HepG2 (cell line): ENCODE results near the gene RAB35.

Source experiments
- CHD2 ChIP-seq: IDR thresholded peaks from 2 replicates; pipeline ENCODE4 v1.6.1; 2011; ENCODE audit warnings: low read depth, low read length, improper control_type of control experiment
- KMT2A ChIP-seq: sonication (generic); formaldehyde crosslinking; IDR thresholded peaks from 2 replicates; pipeline ENCODE4 v1.4.0; 2020; ENCODE audit warnings: missing genetic modification reagents
- MAFK ChIP-seq, 2 experiments: IDR thresholded peaks in 1 of 2; conservative IDR thresholded peaks in 1 of 2; 2 replicates each; pipeline ENCODE4 v1.6.1; 2011; ENCODE audit warnings: improper control_type of control experiment in 2 of 2, low read length in 2 of 2
- NCOA5 ChIP-seq: sonication (generic); formaldehyde crosslinking; IDR thresholded peaks from 2 replicates; pipeline ENCODE4 v1.4.0; 2020; ENCODE audit warnings: missing genetic modification reagents
- NFE2L1 ChIP-seq: sonication (generic); formaldehyde crosslinking; IDR thresholded peaks from 2 replicates; pipeline ENCODE4 v1.4.0; 2020; ENCODE audit warnings: missing genetic modification reagents, mild to moderate bottlenecking, borderline replicate concordance
- POLR2AphosphoS5 ChIP-seq: IDR thresholded peaks from 2 replicates; pipeline ENCODE4 v1.6.1; 2012; ENCODE audit warnings: low read depth, low read length
- ZNF274 ChIP-seq: sonication (generic); formaldehyde crosslinking; IDR thresholded peaks from 2 replicates; pipeline ENCODE4 v1.5.1; 2020; ENCODE audit warnings: mild to moderate bottlenecking, missing genetic modification reagents
- TF ChIP-seq, protein P1 (sequence below), 2 experiments: sonication (generic) in 1 of 2; formaldehyde crosslinking in 1 of 2; IDR thresholded peaks; 2 replicates each; pipeline versions ENCODE4 v1.5.1 to v1.6.1; 2011 to 2020; ENCODE audit warnings: borderline replicate concordance in 1 of 2, low read depth in 1 of 2, low read length in 1 of 2, mild to moderate bottlenecking in 1 of 2, missing genetic modification reagents in 1 of 2, moderate library complexity in 1 of 2
- TF ChIP-seq, protein P2 (sequence below): sonication (generic); formaldehyde crosslinking; IDR thresholded peaks from 2 replicates; pipeline ENCODE4 v1.5.0; 2020; ENCODE audit warnings: mild to moderate bottlenecking, missing genetic modification reagents, moderate library complexity
- TF ChIP-seq, protein P3 (sequence below): IDR thresholded peaks from 2 replicates; pipeline ENCODE4 v1.6.1; 2012; ENCODE audit warnings: inconsistent platforms
- TF ChIP-seq, protein P4 (sequence below): sonication (generic); formaldehyde crosslinking; IDR thresholded peaks from 2 replicates; pipeline ENCODE4 v1.8.1; 2023; ENCODE audit warnings: mild to moderate bottlenecking, moderate library complexity, missing genetic modification reagents

DNA sequence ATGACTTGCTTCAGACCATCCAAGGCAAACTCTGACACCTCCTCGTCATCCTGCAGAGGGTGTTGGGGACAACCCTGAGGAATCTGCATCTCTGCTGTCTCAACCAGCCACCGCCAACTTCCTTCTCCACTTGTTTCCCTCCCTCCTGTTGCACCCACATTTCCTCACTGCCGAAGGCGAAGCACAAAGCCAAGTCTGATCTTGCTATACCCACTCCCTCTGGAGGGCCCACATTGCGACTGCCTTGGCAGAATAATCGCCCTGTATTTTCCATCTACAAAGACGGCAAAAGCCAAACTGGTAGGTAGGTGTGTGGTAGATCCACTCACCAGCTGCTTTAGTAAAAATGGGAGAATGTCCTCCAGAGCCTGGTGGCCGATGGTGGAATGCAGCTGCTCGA lies 21.8 kb upstream of the RAB35 start:
- no peak for TF ChIP-seq MAFK (conservative IDR thresholded peaks at IDR 0.05 in 1 of 2, IDR thresholded peaks at IDR 0.05 in 1 of 2; ENCODE audit: low read length in 2 of 2)
- TF ChIP-seq ZNF274 (CRISPR knock-in tag), result no peak
- TF ChIP-seq NCOA5, result no peak
- no peak for TF ChIP-seq CHD2
- TF ChIP-seq KMT2A, result no peak
- TF ChIP-seq, protein P1, sequence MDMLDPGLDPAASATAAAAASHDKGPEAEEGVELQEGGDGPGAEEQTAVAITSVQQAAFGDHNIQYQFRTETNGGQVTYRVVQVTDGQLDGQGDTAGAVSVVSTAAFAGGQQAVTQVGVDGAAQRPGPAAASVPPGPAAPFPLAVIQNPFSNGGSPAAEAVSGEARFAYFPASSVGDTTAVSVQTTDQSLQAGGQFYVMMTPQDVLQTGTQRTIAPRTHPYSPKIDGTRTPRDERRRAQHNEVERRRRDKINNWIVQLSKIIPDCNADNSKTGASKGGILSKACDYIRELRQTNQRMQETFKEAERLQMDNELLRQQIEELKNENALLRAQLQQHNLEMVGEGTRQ (IDR thresholded peaks at IDR 0.05; ENCODE audit: low read depth, low read length), result no peak
- TF ChIP-seq, protein P1 (CRISPR knock-in tag; IDR thresholded peaks at IDR 0.05; ENCODE audit: borderline replicate concordance), result no peak
- TF ChIP-seq, protein P2, sequence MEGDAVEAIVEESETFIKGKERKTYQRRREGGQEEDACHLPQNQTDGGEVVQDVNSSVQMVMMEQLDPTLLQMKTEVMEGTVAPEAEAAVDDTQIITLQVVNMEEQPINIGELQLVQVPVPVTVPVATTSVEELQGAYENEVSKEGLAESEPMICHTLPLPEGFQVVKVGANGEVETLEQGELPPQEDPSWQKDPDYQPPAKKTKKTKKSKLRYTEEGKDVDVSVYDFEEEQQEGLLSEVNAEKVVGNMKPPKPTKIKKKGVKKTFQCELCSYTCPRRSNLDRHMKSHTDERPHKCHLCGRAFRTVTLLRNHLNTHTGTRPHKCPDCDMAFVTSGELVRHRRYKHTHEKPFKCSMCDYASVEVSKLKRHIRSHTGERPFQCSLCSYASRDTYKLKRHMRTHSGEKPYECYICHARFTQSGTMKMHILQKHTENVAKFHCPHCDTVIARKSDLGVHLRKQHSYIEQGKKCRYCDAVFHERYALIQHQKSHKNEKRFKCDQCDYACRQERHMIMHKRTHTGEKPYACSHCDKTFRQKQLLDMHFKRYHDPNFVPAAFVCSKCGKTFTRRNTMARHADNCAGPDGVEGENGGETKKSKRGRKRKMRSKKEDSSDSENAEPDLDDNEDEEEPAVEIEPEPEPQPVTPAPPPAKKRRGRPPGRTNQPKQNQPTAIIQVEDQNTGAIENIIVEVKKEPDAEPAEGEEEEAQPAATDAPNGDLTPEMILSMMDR (CRISPR knock-in tag), result no peak
- no peak for TF ChIP-seq NFE2L1 (CRISPR knock-in tag)
- TF ChIP-seq, protein P3, sequence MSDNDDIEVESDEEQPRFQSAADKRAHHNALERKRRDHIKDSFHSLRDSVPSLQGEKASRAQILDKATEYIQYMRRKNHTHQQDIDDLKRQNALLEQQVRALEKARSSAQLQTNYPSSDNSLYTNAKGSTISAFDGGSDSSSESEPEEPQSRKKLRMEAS, result no peak
- no peak for TF ChIP-seq POLR2AphosphoS5
- TF ChIP-seq, protein P4, sequence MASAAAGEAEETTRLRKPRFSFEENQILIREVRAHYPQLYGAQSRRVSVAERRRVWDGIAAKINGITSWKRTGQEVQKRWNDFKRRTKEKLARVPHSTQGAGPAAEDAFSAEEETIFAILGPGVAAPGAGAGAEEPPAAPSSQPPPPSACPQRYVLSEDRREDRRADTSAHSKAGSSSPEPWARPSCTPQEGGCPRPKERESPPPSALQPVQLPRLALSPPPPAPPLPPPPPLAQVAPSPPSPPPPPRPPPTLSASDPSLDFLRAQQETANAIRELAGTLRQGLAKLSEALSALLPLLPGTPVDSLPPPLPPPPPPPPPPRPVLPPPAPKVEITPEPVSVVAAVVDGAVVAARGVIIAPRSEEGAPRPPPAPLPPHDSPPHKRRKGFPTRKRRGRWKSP (CRISPR knock-in tag), result no peak
